H4 (cell line): ENCODE measurements around the gene KRTAP5-6. TPM values are rescaled to one million over a fixed set of nuclear protein-coding genes. Genes with fewer than 3 reads are reported as not detected.

Source experiments
- total RNA-seq: library from RNA; depleted of rRNA; stranded (reverse); fragments of >200 nt; shearing (Covaris generic); gene quantifications from 2 replicates; pipeline ENCODE4 v1.2.3, GENCODE V29; 2014; rRNA removed

KRTAP5-6 gene
- total RNA-seq, 1 experiment from 2014 or later, result not detected

Other genes with a start within 250 kb of the KRTAP5-6 start
- gene MOB2, start 210.4 kb upstream of the KRTAP5-6 start, total RNA-seq, result 15.2 and 18.1 TPM in 2 replicates
- gene DUSP8, start 124.9 kb upstream of the KRTAP5-6 start, total RNA-seq, result 0.45 and 3.2 TPM in 2 replicates
- not detected in 2 replicates for gene KRTAP5-1, start 111.9 kb upstream of the KRTAP5-6 start, total RNA-seq
- gene KRTAP5-2, start 98.9 kb upstream of the KRTAP5-6 start, total RNA-seq, result not detected in 2 replicates
- gene KRTAP5-3, start 88.7 kb upstream of the KRTAP5-6 start, total RNA-seq, result not detected in 2 replicates
- not detected in 2 replicates for gene KRTAP5-4, start 75.1 kb upstream of the KRTAP5-6 start, total RNA-seq
- not detected in 2 replicates for gene KRTAP5-5, start 67.4 kb upstream of the KRTAP5-6 start, total RNA-seq
- gene IFITM10, start 53.4 kb downstream of the KRTAP5-6 start, total RNA-seq, result 1.4 and 2.0 TPM in 2 replicates
- gene CTSD, start 66.7 kb downstream of the KRTAP5-6 start, total RNA-seq, result 516 and 559 TPM in 2 replicates
- not detected in 2 replicates for gene SYT8, start 137.8 kb downstream of the KRTAP5-6 start, total RNA-seq
- gene TNNI2, start 141.8 kb downstream of the KRTAP5-6 start, total RNA-seq, result not detected in 2 replicates
- 3.3 TPM in 2 replicates for gene LSP1, start 155.9 kb downstream of the KRTAP5-6 start, total RNA-seq
- not detected in 2 replicates for gene PRR33, start 194.7 kb downstream of the KRTAP5-6 start, total RNA-seq
- gene TNNT3, start 222.5 kb downstream of the KRTAP5-6 start, total RNA-seq, result not detected in 2 replicates